NCI-H146 treated with DMSO at 0.1 percent for 48 hours (cell line): ENCODE data around the gene VHLL.
"Not testable (repeated sequence)": the region's sequence is repeated elsewhere in the genome, so short reads cannot be mapped to it uniquely, and the experiment has no call there.

ENCODE experiments used
- DNase-seq: peaks from one replicate; lab custom pipeline; 2025; ENCODE audit not compliant: unreplicated experiment; lab: John Stamatoyannopoulos, UW

VHLL gene

GRCh38 chr1:156298852-156299357, at the start of gene VHLL:
TSS of gene VHLL (minus strand) at chr1:156299307. CDS start at chr1:156299189, 118 bp downstream.
- DNase-seq, result no peak

GRCh38 chr1:156347331-156347730, 48.2 kb upstream of the VHLL start:
- DNase-seq, result no peak

- no peak for DNase-seq
Measured at GRCh38 chr1:156346636-156347035, 47.5 kb upstream of the VHLL start.

- not testable (repeated sequence) for DNase-seq
Measured at GRCh38 chr1:156346035-156346434, 46.9 kb upstream of the VHLL start.

GRCh38 chr1:156344409-156344808, 45.3 kb upstream of the VHLL start:
- DNase-seq, result no peak

GRCh38 chr1:156342166-156342955, 43.3 kb upstream of the VHLL start:
- no peak for DNase-seq

- peak; percentile 98 for DNase-seq
Measured at GRCh38 chr1:156338180-156338976, 39.3 kb upstream of the VHLL start, which contains the start of the genes CCT3 and TSACC. TSS of gene CCT3 (minus strand) at chr1:156338292. CDS start at chr1:156338184, 108 bp downstream. TSS of gene TSACC (plus strand) at chr1:156338526. CDS start at chr1:156339758, 1,232 bp downstream.

- DNase-seq, result no peak
Measured at GRCh38 chr1:156337888-156338179, 38.7 kb upstream of the VHLL start.

GRCh38 chr1:156337052-156337887, 38.2 kb upstream of the VHLL start:
- no peak for DNase-seq

GRCh38 chr1:156336242-156336641, 37.1 kb upstream of the VHLL start:
- no peak for DNase-seq

GRCh38 chr1:156323179-156323578, 24.1 kb upstream of the VHLL start:
- not testable (repeated sequence) for DNase-seq

GRCh38 chr1:156320560-156320959, 21.5 kb upstream of the VHLL start:
- no peak for DNase-seq

- DNase-seq, result no peak
Measured at GRCh38 chr1:156319664-156320063, 20.6 kb upstream of the VHLL start.

GRCh38 chr1:156316909-156317308, 17.8 kb upstream of the VHLL start:
- DNase-seq, result no peak

- no peak for DNase-seq
Measured at GRCh38 chr1:156310962-156311361, 11.9 kb upstream of the VHLL start.

- no peak for DNase-seq
Measured at GRCh38 chr1:156308078-156308477, 9.0 kb upstream of the VHLL start.

- DNase-seq, result no peak
Measured at GRCh38 chr1:156305215-156305614, 6.1 kb upstream of the VHLL start.

- DNase-seq, result no peak
Measured at GRCh38 chr1:156303241-156303640, 4.1 kb upstream of the VHLL start.

- DNase-seq, result peak; percentile 41
Measured at GRCh38 chr1:156295391-156295947, 3.6 kb downstream of the VHLL start, which contains the start of gene GLMP. TSS of gene GLMP (minus strand) at chr1:156295679. CDS start at chr1:156295645, 34 bp downstream.

- no peak for DNase-seq
Measured at GRCh38 chr1:156293895-156294294, 5.2 kb downstream of the VHLL start.

GRCh38 chr1:156293098-156293434, 6.0 kb downstream of the VHLL start:
- no peak for DNase-seq
